NK-92 (cell line): ENCODE data around the gene HSP90AB1.

Experiments
- DNase-seq: peaks from one replicate; lab custom pipeline; 2025; ENCODE audit not compliant: unreplicated experiment; lab: John Stamatoyannopoulos, UW

The HSP90AB1 gene

GRCh38 chr6:44266347-44266746 lies 19.4 kb downstream of the HSP90AB1 start:
- no peak for DNase-seq

- no peak for DNase-seq
Measured at GRCh38 chr6:44267252-44267651, 20.4 kb downstream of the HSP90AB1 start.

GRCh38 chr6:44268095-44268628 lies 21.3 kb downstream of the HSP90AB1 start:
- DNase-seq: no peak

- no peak for DNase-seq
Measured at GRCh38 chr6:44269178-44269920, 22.4 kb downstream of the HSP90AB1 start.

- no peak for DNase-seq
Measured at GRCh38 chr6:44269921-44270525, 23.1 kb downstream of the HSP90AB1 start, which contains the start of gene TMEM151B. TMEM151B (plus strand) TSS chr6:44270450; CDS start chr6:44270743, 293 bp downstream.

GRCh38 chr6:44270526-44271405 lies 23.9 kb downstream of the HSP90AB1 start:
- no peak for DNase-seq

- no peak for DNase-seq
Measured at GRCh38 chr6:44271406-44271723, 24.5 kb downstream of the HSP90AB1 start.

- no peak for DNase-seq
Measured at GRCh38 chr6:44271914-44272313, 25.0 kb downstream of the HSP90AB1 start.

GRCh38 chr6:44272529-44272928 lies 25.6 kb downstream of the HSP90AB1 start:
- DNase-seq: no peak

GRCh38 chr6:44272999-44273566 lies 26.2 kb downstream of the HSP90AB1 start:
- DNase-seq: no peak

GRCh38 chr6:44273617-44274016 lies 26.7 kb downstream of the HSP90AB1 start:
- no peak for DNase-seq

GRCh38 chr6:44275271-44275748 lies 28.4 kb downstream of the HSP90AB1 start:
- DNase-seq: no peak

- DNase-seq: no peak
Measured at GRCh38 chr6:44275749-44276648, 29.1 kb downstream of the HSP90AB1 start.

GRCh38 chr6:44276667-44277640 lies 30.1 kb downstream of the HSP90AB1 start:
- DNase-seq: no peak

GRCh38 chr6:44277763-44278162 lies 30.9 kb downstream of the HSP90AB1 start:
- DNase-seq: no peak

GRCh38 chr6:44278315-44278714 lies 31.4 kb downstream of the HSP90AB1 start:
- DNase-seq: no peak

- no peak for DNase-seq
Measured at GRCh38 chr6:44278774-44279697, 32.1 kb downstream of the HSP90AB1 start.

- DNase-seq: no peak
Measured at GRCh38 chr6:44284121-44284520, 37.2 kb downstream of the HSP90AB1 start.
